Subcutaneous adipose tissue (tissue), 4 donors: ENCODE results near the gene B3GLCT. TPM values are rescaled to one million over a fixed set of nuclear protein-coding genes. Genes with fewer than 3 reads are reported as not detected.

Experiments
- total RNA-seq, 4 donors: library from RNA; depleted of rRNA; stranded (reverse); fragments of >200 nt; gene quantifications; one replicate each; pipeline ENCODE4 v1.1.0, GENCODE V29; 2016
- TF ChIP-seq, protein P1 (sequence below): fragments of 450-650 bp; IDR thresholded peaks from one replicate; pipeline ENCODE4 v1.5.1; 2016; ENCODE audit warnings: low read depth, mild to moderate bottlenecking, control low read depth, antibody characterized with exemption, moderate library complexity

B3GLCT gene
- total RNA-seq, 4 donors from 2014 or later = 4.9 to 15.4 (median 8.5) TPM

DNA sequence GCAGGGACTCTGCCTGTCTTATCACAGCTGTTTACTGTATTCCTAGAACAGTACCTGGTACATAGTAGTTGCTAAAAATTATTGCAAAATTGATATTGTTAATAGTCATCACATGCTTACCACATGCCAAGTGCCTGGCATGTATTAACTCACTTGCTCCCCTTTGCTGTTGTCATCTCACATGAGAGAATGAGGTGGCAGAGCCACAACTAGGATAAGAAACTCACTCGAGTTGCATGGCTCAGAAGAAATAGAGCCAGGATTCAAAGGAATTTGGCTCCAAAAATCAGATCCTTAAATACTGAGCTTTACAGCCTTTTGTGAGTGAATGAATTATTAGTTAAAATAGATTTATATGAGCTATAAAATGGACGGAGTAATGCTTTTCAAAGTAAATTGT, 42.6 kb downstream of the B3GLCT start:
- TF ChIP-seq, protein P1, sequence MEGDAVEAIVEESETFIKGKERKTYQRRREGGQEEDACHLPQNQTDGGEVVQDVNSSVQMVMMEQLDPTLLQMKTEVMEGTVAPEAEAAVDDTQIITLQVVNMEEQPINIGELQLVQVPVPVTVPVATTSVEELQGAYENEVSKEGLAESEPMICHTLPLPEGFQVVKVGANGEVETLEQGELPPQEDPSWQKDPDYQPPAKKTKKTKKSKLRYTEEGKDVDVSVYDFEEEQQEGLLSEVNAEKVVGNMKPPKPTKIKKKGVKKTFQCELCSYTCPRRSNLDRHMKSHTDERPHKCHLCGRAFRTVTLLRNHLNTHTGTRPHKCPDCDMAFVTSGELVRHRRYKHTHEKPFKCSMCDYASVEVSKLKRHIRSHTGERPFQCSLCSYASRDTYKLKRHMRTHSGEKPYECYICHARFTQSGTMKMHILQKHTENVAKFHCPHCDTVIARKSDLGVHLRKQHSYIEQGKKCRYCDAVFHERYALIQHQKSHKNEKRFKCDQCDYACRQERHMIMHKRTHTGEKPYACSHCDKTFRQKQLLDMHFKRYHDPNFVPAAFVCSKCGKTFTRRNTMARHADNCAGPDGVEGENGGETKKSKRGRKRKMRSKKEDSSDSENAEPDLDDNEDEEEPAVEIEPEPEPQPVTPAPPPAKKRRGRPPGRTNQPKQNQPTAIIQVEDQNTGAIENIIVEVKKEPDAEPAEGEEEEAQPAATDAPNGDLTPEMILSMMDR = no peak

DNA sequence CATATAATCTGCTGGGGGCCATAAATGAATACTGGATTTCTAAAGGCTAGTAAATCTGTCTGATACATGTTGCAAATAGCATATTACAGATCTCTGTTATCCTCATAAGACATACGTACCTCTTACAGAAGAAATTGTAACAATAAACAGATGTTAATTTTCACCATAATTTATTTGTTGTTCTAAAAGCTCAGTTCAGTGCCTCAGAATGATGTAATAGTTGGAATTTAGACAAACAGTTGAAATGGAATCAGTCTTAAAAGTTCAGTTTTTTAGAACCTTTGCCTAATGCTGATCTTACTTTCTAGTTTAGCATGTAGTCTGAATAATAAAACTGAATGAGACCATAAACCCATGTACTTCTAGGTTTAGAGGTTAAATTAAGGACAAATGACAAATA, 43.1 kb downstream of the B3GLCT start:
- TF ChIP-seq, protein P1 = no peak

DNA sequence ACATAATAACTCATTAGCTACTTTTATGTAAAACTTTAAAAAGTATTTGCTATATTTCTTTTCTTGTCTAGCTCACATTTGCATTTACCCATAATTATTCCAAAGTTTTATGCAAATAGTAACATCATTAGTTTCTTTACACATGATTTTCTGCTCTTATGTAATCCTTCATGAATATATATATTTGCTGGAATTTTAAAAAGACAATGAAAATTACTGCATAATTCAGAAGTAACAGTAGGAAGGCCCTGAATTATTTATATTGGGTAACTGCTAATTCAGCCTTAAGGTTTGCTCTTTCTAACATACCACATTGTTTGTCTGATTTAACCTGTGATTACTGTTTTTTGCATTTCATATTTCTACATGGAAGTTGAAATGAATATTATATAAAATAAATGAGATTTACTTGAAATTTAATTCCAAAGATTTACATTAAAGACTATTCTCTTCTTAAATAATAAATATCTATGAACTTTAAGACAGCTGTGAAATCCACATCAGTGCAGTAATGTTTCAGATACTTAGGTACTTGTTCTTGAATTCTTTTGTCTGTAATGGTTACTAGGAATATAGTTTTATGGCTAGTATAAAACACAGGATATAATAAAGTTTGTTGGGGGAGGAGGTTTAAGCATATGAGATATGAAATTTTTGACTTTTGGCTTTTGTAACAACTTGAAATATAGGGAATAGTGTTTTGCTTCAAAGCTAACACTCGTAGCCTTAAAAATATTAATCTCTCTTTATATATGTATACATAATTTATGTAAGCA, 46.0 kb downstream of the B3GLCT start:
- TF ChIP-seq, protein P1 = no peak

- TF ChIP-seq, protein P1 = no peak
These were observed 47.1 kb downstream of the B3GLCT start for GRCh38 chr13:31246918-31247317.

DNA sequence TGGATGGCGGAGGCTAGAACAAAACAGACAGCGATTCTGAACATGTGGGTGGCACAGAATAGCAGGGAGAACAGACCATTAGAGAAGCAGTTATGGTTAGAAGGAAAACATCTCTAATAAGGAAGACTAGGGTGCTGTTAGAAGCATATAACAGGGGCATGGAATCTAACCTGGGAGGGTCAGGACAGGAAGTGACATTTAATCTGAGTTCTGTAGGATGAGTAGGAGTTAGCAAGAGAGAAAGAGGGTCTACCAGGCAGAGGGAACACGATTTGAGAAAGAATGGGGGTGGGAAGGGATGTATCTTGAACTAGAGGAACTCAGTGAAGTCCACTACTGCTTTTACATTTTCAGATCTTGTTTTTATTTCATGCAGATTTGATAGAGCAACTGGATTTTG, 48.6 kb downstream of the B3GLCT start:
- TF ChIP-seq, protein P1 = no peak

DNA sequence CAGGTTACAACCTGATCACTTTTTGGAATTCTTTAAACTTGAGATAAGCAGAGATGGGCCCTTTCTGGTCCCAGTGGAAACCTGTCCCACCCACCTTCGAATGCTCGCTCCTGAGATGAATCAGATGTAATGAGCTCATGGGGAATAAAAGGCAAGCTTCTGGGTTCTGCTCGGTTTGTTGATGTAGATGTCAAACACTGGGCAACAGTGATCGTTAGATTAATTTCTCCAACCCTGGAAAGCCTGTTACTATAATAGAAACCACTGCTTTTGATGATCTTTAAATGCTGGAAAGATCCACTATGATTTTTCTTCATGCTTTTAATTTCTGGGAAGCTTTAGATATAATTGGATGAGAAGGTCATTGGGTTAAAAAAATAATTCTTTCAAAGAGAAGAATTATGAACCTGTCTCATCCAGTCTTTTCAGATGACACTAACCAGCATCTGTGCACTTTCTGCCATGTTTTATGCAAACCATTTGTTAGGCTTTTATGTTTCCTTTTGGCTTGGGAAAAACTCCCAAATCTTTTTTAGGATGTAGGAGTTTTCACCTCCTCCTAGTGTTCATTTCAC, 49.3 kb downstream of the B3GLCT start:
- TF ChIP-seq, protein P1 = no peak

DNA sequence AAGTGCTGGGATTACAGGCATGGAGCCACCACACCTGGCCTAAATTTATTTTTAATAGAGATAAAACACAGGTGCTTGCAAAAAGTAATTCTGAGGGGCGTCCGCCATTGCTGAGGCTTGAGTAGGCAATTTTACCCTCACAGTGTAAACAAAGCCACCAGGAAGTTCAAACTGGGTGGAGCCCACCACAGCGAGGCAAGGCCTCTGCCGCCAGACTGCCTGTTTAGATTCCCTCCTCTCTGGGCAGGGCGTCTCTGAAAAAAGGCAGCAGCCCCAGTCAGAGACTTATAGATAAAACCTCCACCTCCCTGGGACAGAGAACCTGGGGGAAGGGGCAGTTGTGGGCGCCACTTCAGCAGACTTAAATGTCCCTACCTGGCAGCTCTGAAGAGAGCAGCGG, 50.7 kb downstream of the B3GLCT start:
- TF ChIP-seq, protein P1 = no peak
